ENCODE results near the gene SRRM5. TPM values are rescaled to one million over a fixed set of nuclear protein-coding genes. Genes with fewer than 3 reads are reported as not detected.

Gene SRRM5
- total and polyA plus RNA-seq, 2 of the 13 experiments (the other 11 are each of a cell fraction or from before 2014, with no cell fraction given), result 0.11 to 0.16 TPM

GRCh38 chr19:43582495-43582894 is 29.4 kb upstream of the SRRM5 start:
- FAIRE-seq (no peak), DNase-seq (ENCODE audit: low spot score) (no peak), ATAC-seq (no peak)
- Histone ChIP-seq H3K4me1 (ENCODE audit: insufficient read depth, low read length) (peaks cover 15% of the 10 kb centered on the region), H3K4me3 (replicated peaks in 1 of 3; ENCODE audit: insufficient read depth in 1 of 3, low read depth in 2 of 3, low read length in 3 of 3) (no peak overlapping the region), H3K79me2 (ENCODE audit: insufficient read depth, low read length) (no peaks in the 10 kb centered on the region), H3K27me3 (ENCODE audit: control insufficient read depth in 1 of 2, insufficient read depth in 2 of 2, low read length in 2 of 2) (no peaks in the 10 kb centered on the region), H4K20me1 (ENCODE audit: insufficient read depth, low read length) (no peaks in the 10 kb centered on the region), H3K9ac (ENCODE audit: insufficient read depth, low read depth, low read length) (no peak overlapping the region), H3K4me2 (ENCODE audit: low read depth, low read length) (no peak overlapping the region), H3K36me3 (replicated peaks in 1 of 2; ENCODE audit: control insufficient read depth in 1 of 2, insufficient read depth in 2 of 2, low read length in 2 of 2) (no peaks in the 10 kb centered on the region), H2AFZ (ENCODE audit: low read length) (no peak overlapping the region), H3K27ac (ENCODE audit: extremely low read length, insufficient read depth, low read length) (no peak overlapping the region), H3K9me3 (ENCODE audit: low read length) (no peaks in the 10 kb centered on the region)
- WGBS (ENCODE audit: low lambda C conversion rate), result 85% methylated on average over 2 of the region's 2 CpGs
- intact Hi-C loops (cut with micrococcal nuclease; ENCODE audit: unreplicated experiment) (no loop called here), in situ Hi-C loops (cut with HindIII; ENCODE audit: extremely low pct_ligation_motif_present, low pct_unique_long_range_greater_than_20kb) (no loop called here)
- ChIA-PET POLR2A (no interaction called here), CTCF (ENCODE audit: low intra/inter-chr PET ratio, low total read pairs) (no interaction called here)
- BruUV-seq (replicated peaks), result no TSS peak
- TF ChIP-seq MEF2D (CRISPR knock-in tag; IDR thresholded peaks at IDR 0.05), result no peak
- no peak for TF ChIP-seq SMYD3 (CRISPR knock-in tag; IDR thresholded peaks at IDR 0.05)
- no peak for TF ChIP-seq SP2 (CRISPR knock-in tag; IDR thresholded peaks at IDR 0.05)
- TF ChIP-seq ATF4 (CRISPR knock-in tag; IDR thresholded peaks at IDR 0.05), result no peak
- no peak for TF ChIP-seq FOXP4 (CRISPR knock-in tag; IDR thresholded peaks at IDR 0.05)
- peak; percentile 76 for TF ChIP-seq ZNF629 (CRISPR knock-in tag; conservative IDR thresholded peaks at IDR 0.05)
- TF ChIP-seq ZNF468 (CRISPR knock-in tag; IDR thresholded peaks at IDR 0.05), result no peak

All from HepG2 (cell line).